Thoracic aorta (tissue), 2 donors: ENCODE results near the gene COL18A1. TPM values are rescaled to one million over a fixed set of nuclear protein-coding genes. Genes with fewer than 3 reads are reported as not detected.

Experiments used
- ATAC-seq: fragments of 150-250 bp; one replicate; pipeline ENCODE4 v1.8.0; 2017; ENCODE audit warnings: low read depth; ENCODE audit not compliant: insufficient number of reproducible peaks, low FRiP score
- DNase-seq: peaks from one replicate; pipeline ENCODE4 v3.0.0-alpha.2; 2020; ENCODE audit warnings: low spot score
- H3K27ac ChIP-seq, 2 donors: fragments of 200-600 bp; sonication (generic); 1 replicate in 1 of 2; 2 replicates in 1 of 2; pipeline ENCODE4 v1.5.1; 2016; ENCODE audit warnings: mild to moderate bottlenecking in 2 of 2, moderate library complexity in 2 of 2
- H3K27me3 ChIP-seq: fragments of 200-600 bp; sonication (generic); replicated peaks from 2 replicates; pipeline ENCODE4 v1.6.0; 2016; ENCODE audit warnings: mild to moderate bottlenecking; ENCODE audit not compliant: insufficient read depth
- H3K36me3 ChIP-seq: fragments of 200-600 bp; sonication (generic); one replicate; pipeline ENCODE4 v1.5.1; 2016
- H3K4me1 ChIP-seq, 2 donors: fragments of 200-600 bp; sonication (generic); 1 replicate in 1 of 2; 2 replicates in 1 of 2; pipeline versions ENCODE4 v1.5.1 to v1.6.0; 2016; ENCODE audit warnings: low read depth in 2 of 2, mild to moderate bottlenecking in 1 of 2; ENCODE audit not compliant: control insufficient read depth in 1 of 2
- H3K4me3 ChIP-seq: fragments of 200-600 bp; sonication (generic); 2 replicates; pipeline ENCODE4 v1.5.1; 2016; ENCODE audit warnings: mild to moderate bottlenecking
- H3K9me3 ChIP-seq: fragments of 200-600 bp; sonication (generic); 2 replicates; pipeline ENCODE4 v1.5.1; 2016
- total RNA-seq, 2 donors: library from RNA; depleted of rRNA; stranded (reverse); fragments of >200 nt; gene quantifications; one replicate each; pipeline versions ENCODE4 v1.1.0 to v1.2.3, GENCODE V29; 2016
- TF ChIP-seq, protein P1 (sequence below): fragments of 200-600 bp; sonication (generic); IDR thresholded peaks from one replicate; pipeline ENCODE4 v1.5.1; 2019; ENCODE audit warnings: antibody characterized with exemption

The COL18A1 gene
- total RNA-seq, 2 donors from 2014 or later, result 507 to 811 TPM

DNA sequence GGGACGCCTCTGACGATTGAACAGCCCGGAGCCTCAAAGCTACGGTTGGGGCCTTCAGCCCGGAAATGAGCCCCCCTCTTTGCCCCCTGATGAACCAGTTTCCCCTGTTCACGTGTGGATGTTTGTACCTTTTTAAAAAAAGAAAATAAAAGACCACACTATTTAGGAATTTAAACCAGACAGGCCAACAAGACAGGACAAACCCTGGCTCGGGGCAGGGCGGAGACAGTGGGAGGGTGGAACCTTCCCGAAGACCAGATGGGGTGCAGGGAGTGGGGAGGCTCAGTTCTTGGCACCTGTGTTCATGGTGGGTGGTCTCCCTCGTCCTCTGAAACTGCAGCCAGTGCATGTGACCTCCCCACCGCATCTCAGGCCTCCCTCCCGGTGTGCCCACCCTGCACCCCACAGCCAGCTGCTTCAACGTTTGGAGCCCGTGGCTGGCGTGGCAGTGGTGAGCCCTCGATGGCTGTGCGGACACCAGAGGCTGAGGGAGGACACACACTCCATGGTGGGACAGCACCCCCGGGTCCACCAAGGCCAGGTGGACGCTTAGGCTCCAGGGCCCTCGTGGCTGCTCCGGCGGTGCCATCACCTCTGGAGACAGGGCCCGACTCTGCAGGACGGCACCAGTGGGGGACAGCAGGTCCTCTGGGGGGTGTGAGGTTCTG, 45.6 kb downstream of the COL18A1 start:
- Histone ChIP-seq H3K27ac (no peak overlapping the region), H3K9me3 (peaks cover 3% of the 10 kb centered on the region), H3K4me3 (no peak overlapping the region), H3K36me3 (peaks cover 5% of the 10 kb centered on the region), H3K4me1 (peaks cover 10 to 24% of the 10 kb centered on the region in 2 donors), H3K27me3 (no peaks in the 10 kb centered on the region)
- ATAC-seq (no peak), DNase-seq (no peak)
- TF ChIP-seq, protein P1, sequence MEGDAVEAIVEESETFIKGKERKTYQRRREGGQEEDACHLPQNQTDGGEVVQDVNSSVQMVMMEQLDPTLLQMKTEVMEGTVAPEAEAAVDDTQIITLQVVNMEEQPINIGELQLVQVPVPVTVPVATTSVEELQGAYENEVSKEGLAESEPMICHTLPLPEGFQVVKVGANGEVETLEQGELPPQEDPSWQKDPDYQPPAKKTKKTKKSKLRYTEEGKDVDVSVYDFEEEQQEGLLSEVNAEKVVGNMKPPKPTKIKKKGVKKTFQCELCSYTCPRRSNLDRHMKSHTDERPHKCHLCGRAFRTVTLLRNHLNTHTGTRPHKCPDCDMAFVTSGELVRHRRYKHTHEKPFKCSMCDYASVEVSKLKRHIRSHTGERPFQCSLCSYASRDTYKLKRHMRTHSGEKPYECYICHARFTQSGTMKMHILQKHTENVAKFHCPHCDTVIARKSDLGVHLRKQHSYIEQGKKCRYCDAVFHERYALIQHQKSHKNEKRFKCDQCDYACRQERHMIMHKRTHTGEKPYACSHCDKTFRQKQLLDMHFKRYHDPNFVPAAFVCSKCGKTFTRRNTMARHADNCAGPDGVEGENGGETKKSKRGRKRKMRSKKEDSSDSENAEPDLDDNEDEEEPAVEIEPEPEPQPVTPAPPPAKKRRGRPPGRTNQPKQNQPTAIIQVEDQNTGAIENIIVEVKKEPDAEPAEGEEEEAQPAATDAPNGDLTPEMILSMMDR, result no peak

DNA sequence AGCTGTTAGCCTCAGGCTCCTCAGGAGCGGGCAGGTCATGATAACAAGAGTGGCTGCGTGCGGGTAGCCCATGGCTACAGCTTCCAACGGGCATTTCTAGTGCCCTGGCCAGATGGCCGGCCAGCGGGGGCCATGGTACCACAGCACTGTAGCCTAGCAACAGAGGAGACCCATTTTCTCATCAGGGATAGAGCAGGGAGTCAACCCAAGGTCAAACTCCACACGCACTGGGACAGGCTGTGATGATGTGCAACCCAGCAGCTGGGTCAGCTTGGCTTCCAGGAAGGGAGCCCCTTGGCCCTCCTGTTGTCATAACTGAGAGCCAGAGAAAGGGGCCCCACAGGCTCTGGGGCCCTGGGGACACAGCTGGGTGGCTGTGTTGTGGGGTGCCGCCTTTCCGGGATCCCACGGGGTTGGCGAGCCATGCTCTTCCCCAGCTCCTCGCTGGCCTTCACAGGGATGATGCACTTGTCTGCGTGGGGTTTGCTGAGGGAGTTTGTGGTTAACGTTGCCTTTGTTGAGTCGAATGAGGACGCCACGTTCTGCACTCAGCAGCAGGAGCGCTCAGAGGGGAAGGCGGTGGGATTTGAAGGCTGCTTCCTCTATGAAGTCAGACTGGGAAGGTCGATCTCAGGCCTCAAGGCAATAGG, 46.3 kb downstream of the COL18A1 start:
- TF ChIP-seq, protein P1, result no peak
- DNase-seq (no peak), ATAC-seq (no peak)
- Histone ChIP-seq H3K4me3 (no peak overlapping the region), H3K4me1 (peaks cover 14 to 30% of the 10 kb centered on the region in 2 donors), H3K27ac (no peak overlapping the region), H3K27me3 (no peaks in the 10 kb centered on the region), H3K9me3 (peaks cover 3% of the 10 kb centered on the region), H3K36me3 (peaks cover 5% of the 10 kb centered on the region)

DNA sequence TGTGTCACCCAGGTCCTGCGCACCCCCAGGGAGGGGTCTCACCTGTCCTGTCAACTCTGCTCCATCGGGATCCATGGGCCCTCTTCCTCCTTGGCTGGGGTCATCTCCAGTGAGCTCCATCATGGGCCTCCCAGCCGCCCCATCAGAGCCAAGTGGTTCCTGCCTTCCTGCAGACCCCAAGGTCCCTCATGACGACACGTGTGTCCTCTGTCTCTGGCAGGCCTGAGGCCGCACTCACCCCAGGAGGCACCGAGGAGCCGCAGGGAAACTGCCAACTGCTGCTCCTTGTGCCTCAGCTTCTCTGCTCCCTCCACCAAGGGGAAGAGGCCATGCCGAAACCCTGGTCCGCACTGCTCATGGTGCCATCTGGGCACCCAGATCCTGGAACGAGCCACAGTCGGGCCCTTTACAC, 46.8 kb downstream of the COL18A1 start:
- no peak overlapping the region for H3K27ac ChIP-seq
- TF ChIP-seq, protein P1, result no peak
- H3K27me3 ChIP-seq, result no peaks in the 10 kb centered on the region

DNA sequence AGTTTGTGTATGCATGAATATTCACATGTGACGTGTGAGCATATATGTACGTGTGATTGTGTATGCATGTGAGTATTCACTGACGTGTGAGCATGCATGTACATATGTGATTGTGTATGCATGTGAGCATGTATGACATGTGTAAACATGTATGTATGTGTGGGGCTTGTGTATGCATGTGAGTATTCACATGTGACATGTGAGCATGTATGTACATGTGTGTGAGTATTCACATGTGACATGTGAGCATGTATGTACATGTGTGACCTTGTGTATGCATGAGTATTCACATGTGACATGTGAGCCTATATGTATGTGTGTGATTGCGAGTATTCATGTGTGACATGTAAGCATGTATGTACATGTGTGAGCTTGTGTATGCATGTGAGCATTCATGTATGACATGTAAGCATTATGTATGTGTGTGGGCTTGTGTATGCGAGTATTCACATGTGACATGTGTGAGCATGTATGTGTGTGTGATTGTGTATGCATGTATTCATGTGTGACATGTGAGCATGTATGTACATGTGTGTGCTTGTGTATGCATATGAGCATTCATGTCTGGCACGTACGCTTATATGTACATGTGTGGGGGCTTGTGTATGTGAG, 47.8 kb downstream of the COL18A1 start:
- H3K27ac ChIP-seq, result no peak overlapping the region
- H3K9me3 ChIP-seq, result no peaks in the 10 kb centered on the region
- peaks cover 18 to 46% of the 10 kb centered on the region in 2 donors for H3K4me1 ChIP-seq
- no peak overlapping the region for H3K4me3 ChIP-seq
- DNase-seq (no peak), ATAC-seq (no peak)
- TF ChIP-seq, protein P1, result no peak
- H3K36me3 ChIP-seq, result peaks cover 5% of the 10 kb centered on the region
- no peaks in the 10 kb centered on the region for H3K27me3 ChIP-seq

More for the DNA sequence above, 46.8 kb downstream of the COL18A1 start:
- no peak overlapping the region for H3K4me3 ChIP-seq
- H3K36me3 ChIP-seq, result peaks cover 5% of the 10 kb centered on the region
- no peak for DNase-seq
- H3K9me3 ChIP-seq, result peaks cover 2% of the 10 kb centered on the region
- H3K4me1 ChIP-seq, result peaks cover 14 to 36% of the 10 kb centered on the region in 2 donors
- no peak for ATAC-seq

DNA sequence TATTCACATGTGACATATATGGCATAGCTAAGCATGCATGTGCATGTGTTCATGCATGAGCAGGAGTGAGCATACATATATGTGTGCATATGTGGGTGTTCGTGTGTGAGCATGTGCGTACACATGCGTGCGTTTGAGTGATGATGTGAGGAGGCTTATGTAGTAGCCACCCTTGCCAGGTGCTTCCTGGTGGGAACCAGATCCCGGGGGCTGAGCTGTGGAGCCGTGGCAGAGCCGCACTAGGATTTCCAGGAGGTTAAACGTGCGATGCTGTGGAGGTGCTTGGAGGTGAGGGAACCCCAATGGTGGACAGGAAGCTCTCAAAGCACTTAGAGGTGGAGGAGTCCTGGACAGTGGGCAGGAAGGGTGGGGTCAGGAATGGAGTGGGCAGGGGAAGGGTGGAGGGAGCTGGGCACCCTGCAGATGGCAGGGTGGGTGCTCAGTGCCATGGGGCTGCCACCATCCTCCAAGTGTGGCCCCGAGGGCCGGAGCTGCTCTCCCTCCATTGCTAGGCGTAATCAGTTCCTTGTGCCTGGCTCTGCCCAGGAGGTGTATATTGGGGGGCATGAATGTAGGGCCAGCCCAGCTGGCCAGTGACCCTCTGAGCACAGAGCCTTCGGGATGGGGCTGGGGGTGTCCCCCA, 48.5 kb downstream of the COL18A1 start:
- no peak for ATAC-seq
- H3K4me1 ChIP-seq, result peaks cover 18 to 51% of the 10 kb centered on the region in 2 donors
- no peak overlapping the region for H3K27ac ChIP-seq
- TF ChIP-seq, protein P1, result no peak
- H3K4me3 ChIP-seq, result no peak overlapping the region
- no peak for DNase-seq
- peaks cover under 1% of the 10 kb centered on the region for H3K36me3 ChIP-seq
- H3K9me3 ChIP-seq, result no peaks in the 10 kb centered on the region
- no peaks in the 10 kb centered on the region for H3K27me3 ChIP-seq
